Measurements from ENCODE around the gene ESYT2.

GRCh38 chr7:158820656-158821055 is 8.7 kb downstream of the ESYT2 start:
- TF ChIP-seq CTCF (IDR thresholded peaks at IDR 0.05): no peak
- TF ChIP-seq POLR2AphosphoS5 (IDR thresholded peaks at IDR 0.05): peak; percentile 5
